Ureter (tissue), 1 donor: ENCODE data around the gene PRKAR1B. TPM values are rescaled to one million over a fixed set of nuclear protein-coding genes. Genes with fewer than 3 reads are reported as not detected.
A peak's percentile ranks its signal among the peaks of the same experiment; 100 is the strongest.

Experiments used
- DNase-seq: peaks from one replicate; pipeline ENCODE4 v3.0.0-alpha.2; 2020; ENCODE audit warnings: low spot score
- total RNA-seq: library from RNA; stranded (reverse); gene quantifications from one replicate; pipeline ENCODE4 v1.2.4, GENCODE V29; 2023
- donor health status: DM: yes; HTN: yes; CAD: no.

The PRKAR1B gene
- total RNA-seq, 1 donor from 2014 or later, result 20.5 TPM

GRCh38 chr7:739983-740942, 13.2 kb upstream of the PRKAR1B start:
- no peak for DNase-seq

GRCh38 chr7:739455-739982, 12.4 kb upstream of the PRKAR1B start:
- DNase-seq, result no peak

- no peak for DNase-seq
These were observed 11.8 kb upstream of the PRKAR1B start for GRCh38 chr7:738723-739454.

- DNase-seq, result no peak
These were observed 11.2 kb upstream of the PRKAR1B start for GRCh38 chr7:738241-738640.

GRCh38 chr7:734808-735207, 7.7 kb upstream of the PRKAR1B start:
- DNase-seq, result no peak

- DNase-seq, result no peak
These were observed 7.1 kb upstream of the PRKAR1B start for GRCh38 chr7:734214-734613.

GRCh38 chr7:732556-732955, 5.5 kb upstream of the PRKAR1B start:
- no peak for DNase-seq

- DNase-seq, result no peak
These were observed 5.0 kb upstream of the PRKAR1B start for GRCh38 chr7:732094-732541.

- DNase-seq, result no peak
These were observed 4.5 kb upstream of the PRKAR1B start for GRCh38 chr7:731440-732085.

GRCh38 chr7:730501-731439, 3.7 kb upstream of the PRKAR1B start:
- DNase-seq, result no peak

GRCh38 chr7:729140-730000, 2.3 kb upstream of the PRKAR1B start:
- DNase-seq, result no peak

- no peak for DNase-seq
These were observed 1.5 kb upstream of the PRKAR1B start for GRCh38 chr7:728602-729001.

- no peak for DNase-seq
These were observed 852 bp upstream of the PRKAR1B start for GRCh38 chr7:727806-728460.

GRCh38 chr7:726854-727103, 302 bp downstream of the PRKAR1B start:
- DNase-seq, result no peak

- peak; percentile 85 for DNase-seq
These were observed 812 bp downstream of the PRKAR1B start, which contains the start of gene DNAAF5 for GRCh38 chr7:726084-726853. DNAAF5 (plus strand) TSS chr7:726699; CDS start chr7:726721, 22 bp downstream.

GRCh38 chr7:725223-726005, 1.7 kb downstream of the PRKAR1B start:
- DNase-seq, result peak; percentile 32

- no peak for DNase-seq
These were observed 2.8 kb downstream of the PRKAR1B start for GRCh38 chr7:724298-724697.

- DNase-seq, result peak; percentile 38
These were observed 3.5 kb downstream of the PRKAR1B start for GRCh38 chr7:723541-723940.
